ENCODE results near the gene FAM193A.

DNA sequence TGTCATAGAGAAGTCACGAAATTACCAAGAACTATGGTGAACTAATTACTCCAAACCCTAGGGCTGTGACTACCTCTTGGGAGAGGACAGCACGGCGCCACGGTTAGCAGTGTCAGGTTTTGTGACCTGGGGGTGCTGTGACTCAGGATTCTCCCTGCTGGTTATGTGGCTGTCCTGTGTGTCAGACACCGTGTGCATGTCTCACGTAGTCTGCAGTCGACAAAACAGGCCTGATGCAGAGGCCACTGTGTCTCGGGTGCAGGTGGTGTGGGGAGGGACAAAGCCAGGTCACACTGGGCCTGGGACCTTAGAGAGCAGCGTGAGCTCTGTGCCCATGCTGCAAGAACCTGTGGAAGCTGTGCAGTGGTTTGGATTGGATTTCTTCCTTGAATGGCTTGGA lies 185.6 kb downstream of the FAM193A start:
- TF ChIP-seq, protein P1, sequence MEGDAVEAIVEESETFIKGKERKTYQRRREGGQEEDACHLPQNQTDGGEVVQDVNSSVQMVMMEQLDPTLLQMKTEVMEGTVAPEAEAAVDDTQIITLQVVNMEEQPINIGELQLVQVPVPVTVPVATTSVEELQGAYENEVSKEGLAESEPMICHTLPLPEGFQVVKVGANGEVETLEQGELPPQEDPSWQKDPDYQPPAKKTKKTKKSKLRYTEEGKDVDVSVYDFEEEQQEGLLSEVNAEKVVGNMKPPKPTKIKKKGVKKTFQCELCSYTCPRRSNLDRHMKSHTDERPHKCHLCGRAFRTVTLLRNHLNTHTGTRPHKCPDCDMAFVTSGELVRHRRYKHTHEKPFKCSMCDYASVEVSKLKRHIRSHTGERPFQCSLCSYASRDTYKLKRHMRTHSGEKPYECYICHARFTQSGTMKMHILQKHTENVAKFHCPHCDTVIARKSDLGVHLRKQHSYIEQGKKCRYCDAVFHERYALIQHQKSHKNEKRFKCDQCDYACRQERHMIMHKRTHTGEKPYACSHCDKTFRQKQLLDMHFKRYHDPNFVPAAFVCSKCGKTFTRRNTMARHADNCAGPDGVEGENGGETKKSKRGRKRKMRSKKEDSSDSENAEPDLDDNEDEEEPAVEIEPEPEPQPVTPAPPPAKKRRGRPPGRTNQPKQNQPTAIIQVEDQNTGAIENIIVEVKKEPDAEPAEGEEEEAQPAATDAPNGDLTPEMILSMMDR (IDR thresholded peaks at IDR 0.05; ENCODE audit: low read length): no peak
- no peak for TF ChIP-seq EZH2 (IDR thresholded peaks at IDR 0.05; ENCODE audit: borderline replicate concordance, low read length)

All from OCI-LY1 (cell line).